ENCODE data around the gene SYTL3.
A peak's percentile ranks its signal among the peaks of the same experiment; 100 is the strongest.

The SYTL3 gene

DNA sequence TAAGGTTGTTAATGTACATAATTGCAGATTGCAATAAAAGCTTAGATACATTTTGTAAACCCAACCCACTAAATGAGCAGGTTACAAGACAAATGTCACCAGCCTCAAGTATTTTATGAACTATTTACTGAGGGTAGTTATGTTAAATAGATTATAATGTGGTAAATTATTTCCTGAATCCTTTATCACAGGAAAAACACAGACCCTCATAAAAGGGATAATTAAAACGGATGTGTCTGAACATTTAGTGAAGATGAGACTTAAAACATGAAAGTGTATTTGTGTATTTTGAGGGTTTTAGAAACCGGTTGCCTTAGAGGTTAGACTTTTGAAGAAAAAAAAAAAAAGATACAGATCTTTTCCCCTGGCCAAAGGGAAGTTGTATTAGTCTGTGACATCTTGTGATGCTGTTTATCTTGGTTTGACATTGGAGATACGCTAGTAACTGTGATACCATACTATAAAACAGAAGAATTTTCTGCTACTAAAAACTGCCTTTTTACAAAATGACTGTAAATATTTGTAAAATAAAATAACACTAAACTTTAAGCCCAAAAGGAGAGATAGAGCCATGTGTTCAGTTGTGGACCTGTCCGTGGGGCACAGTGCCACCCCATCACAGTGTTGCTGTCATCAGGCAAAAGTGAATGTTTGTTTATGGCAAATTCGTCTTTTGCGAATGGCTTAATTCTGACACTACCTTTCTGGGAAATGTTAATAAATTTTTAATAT lies 15.0 kb upstream of the SYTL3 start:
- no peak overlapping the region for H3K4me3 ChIP-seq (ENCODE audit: low read length)
- peaks cover 21% of the 10 kb centered on the region for H3K4me1 ChIP-seq (ENCODE audit: control insufficient read depth, insufficient read depth, low read length)
- H3K36me3 ChIP-seq (ENCODE audit: insufficient read depth, low read length), result peaks cover 65% of the 10 kb centered on the region
- H3K27me3 ChIP-seq (ENCODE audit: control insufficient read depth, insufficient read depth, low read length), result no peaks in the 10 kb centered on the region
- H3K9me3 ChIP-seq (replicated peaks; ENCODE audit: low read length), result no peaks in the 10 kb centered on the region
- no peak overlapping the region for H3K9ac ChIP-seq (ENCODE audit: low read depth, low read length)
- H3K4me2 ChIP-seq (ENCODE audit: low read length), result no peak overlapping the region

DNA sequence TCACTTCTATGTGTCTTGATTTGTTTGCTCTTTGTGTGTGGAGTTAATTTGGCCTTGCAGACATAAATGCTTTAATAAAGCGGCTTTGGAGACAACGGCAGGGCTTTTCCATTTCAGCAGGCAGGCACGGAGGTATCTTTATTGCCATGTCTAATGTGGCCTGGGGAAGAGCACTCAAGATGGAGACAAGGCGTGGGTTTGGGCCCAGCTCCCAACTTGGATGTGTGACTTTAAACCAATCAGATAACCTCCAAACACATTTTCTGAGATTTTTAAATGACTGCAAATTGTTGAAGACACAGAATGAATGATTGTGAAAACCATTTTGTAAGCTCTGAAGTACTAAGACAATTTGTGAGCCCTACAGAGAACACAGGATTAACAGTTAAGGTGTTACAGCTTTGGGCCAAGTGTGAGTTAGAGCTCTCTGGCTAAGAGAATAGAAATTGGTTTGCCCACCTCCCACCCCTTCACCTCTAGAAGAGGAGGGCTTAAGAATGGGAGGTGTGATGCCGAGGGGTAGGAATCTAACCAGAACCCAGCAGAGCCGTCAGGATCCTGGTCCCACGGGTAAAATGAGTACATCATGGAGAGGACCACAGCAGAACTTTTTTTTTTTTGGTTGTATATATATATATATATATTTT lies 14.3 kb upstream of the SYTL3 start:
- H3K9me3 ChIP-seq (replicated peaks; ENCODE audit: low read length), result no peaks in the 10 kb centered on the region
- H3K27me3 ChIP-seq (ENCODE audit: control insufficient read depth, insufficient read depth, low read length), result no peaks in the 10 kb centered on the region
- peaks cover 27% of the 10 kb centered on the region for H3K4me1 ChIP-seq (ENCODE audit: control insufficient read depth, insufficient read depth, low read length)
- H3K9ac ChIP-seq (ENCODE audit: low read depth, low read length), result no peak overlapping the region
- no peak overlapping the region for H3K4me2 ChIP-seq (ENCODE audit: low read length)
- H3K36me3 ChIP-seq (ENCODE audit: insufficient read depth, low read length), result peaks cover 66% of the 10 kb centered on the region
- H3K4me3 ChIP-seq (ENCODE audit: low read length), result no peak overlapping the region

DNA sequence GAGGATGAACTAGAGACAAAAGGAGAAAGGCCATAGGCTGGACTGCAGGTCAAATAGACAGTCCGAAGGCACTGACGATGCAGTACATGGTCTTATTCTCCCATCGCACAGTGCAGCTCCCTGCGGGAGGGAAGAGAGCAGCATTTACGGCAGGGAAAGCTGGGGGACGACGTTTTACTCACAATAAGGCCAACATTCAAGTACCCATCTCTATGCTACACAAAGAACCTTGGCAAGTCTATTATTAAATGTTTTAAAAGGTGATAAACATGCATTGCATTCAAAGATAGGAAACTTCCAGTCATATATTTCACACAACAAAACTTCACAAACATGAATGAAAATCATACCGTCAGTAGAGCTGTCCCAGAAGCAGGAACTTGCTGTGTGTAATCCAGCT lies 13.1 kb upstream of the SYTL3 start:
- Histone ChIP-seq H3K36me3 (ENCODE audit: insufficient read depth, low read length) (peaks cover 67% of the 10 kb centered on the region), H3K27me3 (ENCODE audit: control insufficient read depth, insufficient read depth, low read length) (no peaks in the 10 kb centered on the region), H3K9ac (ENCODE audit: low read depth, low read length) (no peak overlapping the region), H3K4me2 (ENCODE audit: low read length) (no peak overlapping the region), H3K9me3 (replicated peaks; ENCODE audit: low read length) (no peaks in the 10 kb centered on the region), H3K4me3 (ENCODE audit: low read length) (no peak overlapping the region), H3K4me1 (ENCODE audit: control insufficient read depth, insufficient read depth, low read length) (peaks cover 25% of the 10 kb centered on the region)

DNA sequence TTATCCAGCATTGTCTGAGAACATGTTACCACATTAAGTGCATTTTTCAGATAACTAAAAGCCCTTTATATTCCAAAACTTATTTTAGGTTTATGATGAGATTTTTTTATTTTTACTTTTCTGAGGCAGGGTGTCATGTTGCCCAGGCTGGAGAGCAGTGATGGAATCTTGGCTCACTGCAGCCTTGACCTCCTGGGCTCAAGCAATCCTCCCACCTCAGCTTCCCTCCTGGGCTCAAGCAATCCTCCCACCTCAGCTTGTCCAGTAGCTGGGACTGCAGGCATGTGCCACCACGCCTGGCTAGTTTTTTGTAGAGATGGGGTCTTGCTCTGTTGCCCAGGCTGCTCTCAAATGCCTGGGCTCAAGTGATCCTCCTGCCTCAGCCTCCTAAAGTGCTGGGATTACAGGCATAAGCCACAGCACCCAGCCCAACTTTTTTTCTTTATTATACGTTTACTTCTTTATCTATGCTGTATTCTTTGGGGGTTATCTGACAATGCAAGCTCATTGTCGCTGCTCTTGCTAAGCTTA lies 11.5 kb upstream of the SYTL3 start:
- Histone ChIP-seq H3K4me1 (ENCODE audit: control insufficient read depth, insufficient read depth, low read length) (peaks cover 29% of the 10 kb centered on the region), H3K4me2 (ENCODE audit: low read length) (no peak overlapping the region), H3K27me3 (ENCODE audit: control insufficient read depth, insufficient read depth, low read length) (no peaks in the 10 kb centered on the region), H3K9me3 (replicated peaks; ENCODE audit: low read length) (no peaks in the 10 kb centered on the region), H3K9ac (ENCODE audit: low read depth, low read length) (no peak overlapping the region), H3K36me3 (ENCODE audit: insufficient read depth, low read length) (peaks cover 61% of the 10 kb centered on the region), H3K4me3 (ENCODE audit: low read length) (no peak overlapping the region)

DNA sequence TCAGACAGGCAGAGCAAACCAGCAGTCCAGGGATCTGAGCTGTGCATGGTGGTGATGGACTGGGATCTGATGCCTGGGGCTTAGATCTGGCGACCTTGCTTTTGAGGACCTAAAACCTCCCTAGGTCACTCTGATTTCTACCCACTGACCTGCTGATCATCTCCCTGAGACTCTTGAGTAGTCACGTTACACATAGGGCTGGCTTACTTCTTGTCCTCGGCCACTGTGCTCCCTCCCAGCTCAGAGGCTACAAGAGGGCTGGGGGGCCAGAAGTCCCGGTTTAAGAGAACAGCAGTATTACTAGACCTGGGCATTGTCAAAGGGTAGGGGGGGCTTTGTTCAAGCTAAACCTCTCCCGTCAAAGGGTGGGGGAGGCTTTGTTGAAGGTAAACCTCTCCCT lies 10.8 kb upstream of the SYTL3 start:
- peaks cover 29% of the 10 kb centered on the region for H3K4me1 ChIP-seq (ENCODE audit: control insufficient read depth, insufficient read depth, low read length)
- no peaks in the 10 kb centered on the region for H3K9me3 ChIP-seq (replicated peaks; ENCODE audit: low read length)
- no peak overlapping the region for H3K9ac ChIP-seq (ENCODE audit: low read depth, low read length)
- H3K36me3 ChIP-seq (ENCODE audit: insufficient read depth, low read length), result peaks cover 58% of the 10 kb centered on the region
- no peaks in the 10 kb centered on the region for H3K27me3 ChIP-seq (ENCODE audit: control insufficient read depth, insufficient read depth, low read length)
- H3K4me3 ChIP-seq (ENCODE audit: low read length), result no peak overlapping the region
- no peak overlapping the region for H3K4me2 ChIP-seq (ENCODE audit: low read length)

DNA sequence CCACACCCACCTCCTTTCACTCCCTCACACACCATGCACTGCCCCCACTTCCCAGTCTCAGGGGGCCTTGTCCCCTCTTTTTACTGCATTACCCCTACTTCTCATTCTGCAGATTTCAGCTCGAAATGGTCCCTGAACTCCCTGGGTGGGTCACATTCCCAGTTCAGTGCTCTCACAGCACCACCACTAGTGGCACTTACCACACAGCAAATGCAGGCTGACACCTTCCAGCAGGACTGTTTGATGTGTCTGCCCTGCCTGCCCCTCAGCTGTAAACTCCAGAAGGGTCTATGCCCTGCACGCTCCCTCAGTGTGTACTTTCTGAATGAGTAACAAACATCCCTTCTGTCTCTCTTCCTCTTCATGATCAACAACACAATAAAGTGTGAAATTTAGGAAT lies 9.3 kb upstream of the SYTL3 start:
- Histone ChIP-seq H3K36me3 (ENCODE audit: insufficient read depth, low read length) (peaks cover 46% of the 10 kb centered on the region), H3K9me3 (replicated peaks; ENCODE audit: low read length) (no peaks in the 10 kb centered on the region), H3K4me2 (ENCODE audit: low read length) (peak overlapping the region; percentile 36), H3K4me1 (ENCODE audit: control insufficient read depth, insufficient read depth, low read length) (peaks cover 36% of the 10 kb centered on the region), H3K9ac (ENCODE audit: low read depth, low read length) (no peak overlapping the region), H3K4me3 (ENCODE audit: low read length) (no peak overlapping the region), H3K27me3 (ENCODE audit: control insufficient read depth, insufficient read depth, low read length) (no peaks in the 10 kb centered on the region)

DNA sequence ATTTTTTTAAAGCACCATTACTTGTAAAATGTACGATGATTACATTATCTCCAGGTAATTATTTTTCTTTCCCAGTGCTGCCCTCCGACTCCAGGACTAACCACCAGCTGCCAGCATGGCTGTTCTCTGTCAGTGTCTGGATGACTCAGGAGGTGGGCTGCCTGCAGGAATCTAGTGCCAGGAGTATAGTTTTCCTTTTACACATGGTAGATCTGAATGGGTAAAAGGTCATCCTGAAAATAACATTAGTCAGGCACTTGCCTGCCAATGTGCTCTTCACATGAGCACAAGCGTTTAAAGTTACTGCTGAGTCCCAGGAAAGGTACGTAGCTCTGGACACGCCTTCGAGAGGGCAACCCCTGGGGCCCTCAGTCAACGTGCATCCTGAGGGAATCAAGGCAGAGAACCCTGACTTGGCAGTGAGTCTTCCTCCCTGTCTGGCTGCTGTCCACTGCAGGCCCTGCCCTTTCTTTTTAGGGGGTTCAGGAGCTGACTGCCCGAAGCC lies 7.7 kb upstream of the SYTL3 start:
- H3K4me3 ChIP-seq (ENCODE audit: low read length), result peak overlapping the region; percentile 84
- peaks cover 36% of the 10 kb centered on the region for H3K4me1 ChIP-seq (ENCODE audit: control insufficient read depth, insufficient read depth, low read length)
- peak overlapping the region; percentile 99 for H3K9ac ChIP-seq (ENCODE audit: low read depth, low read length)
- no peaks in the 10 kb centered on the region for H3K27me3 ChIP-seq (ENCODE audit: control insufficient read depth, insufficient read depth, low read length)
- peaks cover 32% of the 10 kb centered on the region for H3K36me3 ChIP-seq (ENCODE audit: insufficient read depth, low read length)
- no peaks in the 10 kb centered on the region for H3K9me3 ChIP-seq (replicated peaks; ENCODE audit: low read length)
- H3K4me2 ChIP-seq (ENCODE audit: low read length), result peak overlapping the region; percentile 84

DNA sequence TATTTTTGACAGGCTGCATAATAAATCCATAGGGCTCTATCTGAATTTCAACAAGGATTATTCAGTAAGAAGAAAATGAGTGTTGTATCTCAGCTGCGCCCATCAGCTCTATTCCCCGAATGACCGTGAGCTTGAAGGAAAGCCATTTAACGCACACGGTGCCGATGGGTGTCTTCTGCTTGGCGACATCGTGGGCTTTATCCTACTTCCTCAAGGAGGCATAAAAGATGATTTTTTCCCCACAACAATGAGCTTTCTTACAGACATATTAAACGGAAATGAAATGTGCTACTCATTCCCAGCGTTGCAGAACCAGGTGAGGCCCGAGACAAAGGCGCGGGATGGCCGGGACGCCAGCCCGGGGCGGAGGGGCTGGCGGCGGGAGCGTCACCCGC lies 6.0 kb upstream of the SYTL3 start:
- no peaks in the 10 kb centered on the region for H3K27me3 ChIP-seq (ENCODE audit: control insufficient read depth, insufficient read depth, low read length)
- peaks cover 20% of the 10 kb centered on the region for H3K36me3 ChIP-seq (ENCODE audit: insufficient read depth, low read length)
- peak overlapping the region; percentile 99 for H3K9ac ChIP-seq (ENCODE audit: low read depth, low read length)
- H3K4me3 ChIP-seq (ENCODE audit: low read length), result peak overlapping the region; percentile 84
- H3K4me1 ChIP-seq (ENCODE audit: control insufficient read depth, insufficient read depth, low read length), result peaks cover 37% of the 10 kb centered on the region
- H3K4me2 ChIP-seq (ENCODE audit: low read length), result peak overlapping the region; percentile 84
- no peaks in the 10 kb centered on the region for H3K9me3 ChIP-seq (replicated peaks; ENCODE audit: low read length)

DNA sequence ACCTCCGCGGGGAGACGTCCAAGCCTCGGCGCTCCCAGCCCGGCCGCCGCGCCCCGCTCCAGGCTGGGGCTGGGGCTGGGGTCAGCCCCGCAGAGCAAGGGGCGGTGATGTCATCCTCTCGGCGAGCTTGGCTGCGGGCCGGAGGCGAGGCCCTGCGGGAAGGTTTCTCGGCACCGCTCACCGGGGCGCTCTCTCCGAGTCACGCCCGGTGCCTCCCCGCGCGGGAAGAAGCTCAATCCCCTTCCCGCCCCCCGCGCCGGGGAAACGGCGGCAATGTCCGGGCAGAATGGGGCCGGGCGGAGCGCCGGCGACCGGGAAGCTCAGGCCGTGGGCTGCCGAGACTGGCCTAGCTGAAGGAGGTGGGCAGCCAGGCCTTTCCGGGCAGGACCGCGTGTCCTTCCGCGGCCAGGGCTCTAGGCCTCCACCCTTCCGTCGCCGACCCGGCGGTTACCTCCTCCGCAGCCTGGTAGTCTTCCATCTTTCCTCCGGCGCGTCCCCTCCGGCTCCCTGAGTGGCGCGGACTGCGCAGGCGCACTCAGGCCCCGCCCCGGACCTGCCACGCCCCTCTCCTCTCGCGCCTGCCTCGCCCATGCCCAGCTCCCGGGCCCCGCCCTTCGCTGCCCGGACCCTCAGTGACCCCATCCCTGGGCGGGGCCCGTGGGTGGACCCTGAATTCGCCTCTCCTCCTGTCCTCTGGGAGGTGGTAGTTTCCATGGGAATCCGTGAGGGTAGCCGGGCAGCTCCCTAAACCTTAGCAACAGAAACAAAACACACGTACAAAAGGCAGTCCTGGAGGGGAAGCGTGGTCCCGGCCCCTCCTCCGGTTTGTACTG lies 5.4 kb upstream of the SYTL3 start, which contains the start of gene DYNLT1:
DYNLT1 (minus strand) TSS at position 513 of the 833 bp plus-strand sequence; CDS start at position 478, 35 bp downstream.
- Histone ChIP-seq H3K4me2 (ENCODE audit: low read length) (peak within 1 kb of the TSS; percentile 84), H3K4me1 (ENCODE audit: control insufficient read depth, insufficient read depth, low read length) (peaks cover 43% of the 10 kb centered on the region), H3K9me3 (replicated peaks; ENCODE audit: low read length) (no peaks in the 10 kb centered on the region)

DNA sequence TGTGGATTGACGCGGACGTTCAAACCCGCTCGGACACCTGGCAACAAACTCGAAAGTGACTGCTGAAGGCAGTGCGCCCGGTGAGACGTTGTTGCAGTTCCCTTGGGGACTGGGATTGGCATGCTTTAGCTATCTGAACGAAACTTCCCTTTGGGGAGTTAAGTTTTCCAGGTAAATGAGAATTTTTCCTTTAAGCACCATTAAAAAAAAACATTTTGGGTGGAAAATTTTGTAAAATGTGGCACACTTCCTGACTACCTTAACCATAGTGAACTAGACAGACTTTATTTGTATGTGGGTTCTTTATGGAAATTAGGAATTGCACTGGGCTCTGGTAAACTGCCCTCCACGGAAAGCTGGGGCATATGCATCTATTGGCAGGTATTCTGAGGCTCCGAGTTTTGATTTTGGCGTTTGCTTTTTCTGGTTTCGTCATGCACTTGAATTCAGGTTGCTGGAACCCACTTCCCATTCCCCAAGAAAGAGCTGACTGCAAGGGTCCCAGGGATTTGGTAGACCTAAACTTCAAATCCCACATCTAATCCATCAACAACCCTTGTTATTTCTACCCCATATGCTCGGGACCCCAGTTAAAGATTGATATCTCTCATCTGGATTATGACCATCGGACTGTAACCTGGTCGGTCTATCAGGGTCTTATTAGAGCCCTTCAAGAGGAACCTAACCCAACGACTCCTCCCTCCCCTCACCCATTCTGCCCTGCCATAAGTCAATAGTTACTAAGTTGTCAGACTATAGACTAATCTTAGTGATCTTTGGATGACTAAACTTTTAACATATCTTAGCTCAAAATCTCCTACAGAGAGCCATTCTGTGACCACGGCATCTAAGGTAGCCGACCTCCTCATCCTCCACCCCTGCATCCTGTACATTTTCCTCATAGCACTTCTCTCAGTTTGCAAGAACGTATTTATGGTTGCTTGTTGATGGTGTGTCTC lies 4.5 kb upstream of the SYTL3 start:
- Histone ChIP-seq H3K4me2 (ENCODE audit: low read length) (peak overlapping the region; percentile 84), H3K9ac (ENCODE audit: low read depth, low read length) (peak overlapping the region; percentile 99), H3K36me3 (ENCODE audit: insufficient read depth, low read length) (peaks cover 6% of the 10 kb centered on the region), H3K27me3 (ENCODE audit: control insufficient read depth, insufficient read depth, low read length) (no peaks in the 10 kb centered on the region), H3K4me1 (ENCODE audit: control insufficient read depth, insufficient read depth, low read length) (peaks cover 45% of the 10 kb centered on the region), H3K4me3 (ENCODE audit: low read length) (peak overlapping the region; percentile 84), H3K9me3 (replicated peaks; ENCODE audit: low read length) (no peaks in the 10 kb centered on the region)

More for the DNA sequence above, 5.4 kb upstream of the SYTL3 start, which contains the start of gene DYNLT1:
- H3K4me3 ChIP-seq (ENCODE audit: low read length), result peak within 1 kb of the TSS; percentile 84
- no peaks in the 10 kb centered on the region for H3K27me3 ChIP-seq (ENCODE audit: control insufficient read depth, insufficient read depth, low read length)
- H3K9ac ChIP-seq (ENCODE audit: low read depth, low read length), result peak within 1 kb of the TSS; percentile 99
- peaks cover 13% of the 10 kb centered on the region for H3K36me3 ChIP-seq (ENCODE audit: insufficient read depth, low read length)
